ENCODE measurements around the gene SEC31A.
"Not testable (repeated sequence)": the region's sequence is repeated elsewhere in the genome, so short reads cannot be mapped to it uniquely, and the experiment has no call there.

SEC31A gene

GRCh38 chr4:82839624-82840023 is 51.3 kb downstream of the SEC31A start:
- no peak for TF ChIP-seq CTCF (IDR thresholded peaks at IDR 0.05; ENCODE audit: extremely low read depth, insufficient read depth, missing control alignments)
- no peak for DNase-seq (ENCODE audit: low spot score)
- in situ Hi-C loops (cut with MboI; ENCODE audit: low pct_unique_long_range_greater_than_20kb, low sequenced_read_pairs, unreplicated experiment), result no loop called here

GRCh38 chr4:82833696-82834313 is 57.1 kb downstream of the SEC31A start:
- in situ Hi-C loops (cut with MboI; ENCODE audit: low pct_unique_long_range_greater_than_20kb, low sequenced_read_pairs, unreplicated experiment), result no loop called here
- DNase-seq (ENCODE audit: low spot score), result no peak
- no peak for TF ChIP-seq CTCF (IDR thresholded peaks at IDR 0.05; ENCODE audit: extremely low read depth, insufficient read depth, missing control alignments)

- in situ Hi-C loops (cut with MboI; ENCODE audit: low pct_unique_long_range_greater_than_20kb, low sequenced_read_pairs, unreplicated experiment); DNase-seq (ENCODE audit: low spot score): not testable (repeated sequence)
Observed at GRCh38 chr4:82833060-82833459, 57.9 kb downstream of the SEC31A start.

- DNase-seq (ENCODE audit: low spot score), result no peak
- no peak for TF ChIP-seq CTCF (IDR thresholded peaks at IDR 0.05; ENCODE audit: extremely low read depth, insufficient read depth, missing control alignments)
- in situ Hi-C loops (cut with MboI; ENCODE audit: low pct_unique_long_range_greater_than_20kb, low sequenced_read_pairs, unreplicated experiment), result no loop called here
Observed at GRCh38 chr4:82825425-82825824, 65.5 kb downstream of the SEC31A start.

- DNase-seq (ENCODE audit: low spot score), result no peak
- no peak for TF ChIP-seq CTCF (IDR thresholded peaks at IDR 0.05; ENCODE audit: extremely low read depth, insufficient read depth, missing control alignments)
- in situ Hi-C loops (cut with MboI; ENCODE audit: low pct_unique_long_range_greater_than_20kb, low sequenced_read_pairs, unreplicated experiment), result no loop called here
Observed at GRCh38 chr4:82823062-82823461, 67.9 kb downstream of the SEC31A start.

GRCh38 chr4:82820689-82821088 is 70.3 kb downstream of the SEC31A start:
- in situ Hi-C loops (cut with MboI; ENCODE audit: low pct_unique_long_range_greater_than_20kb, low sequenced_read_pairs, unreplicated experiment), result no loop called here
- no peak for TF ChIP-seq CTCF (IDR thresholded peaks at IDR 0.05; ENCODE audit: extremely low read depth, insufficient read depth, missing control alignments)
- no peak for DNase-seq (ENCODE audit: low spot score)

- in situ Hi-C loops (cut with MboI; ENCODE audit: low pct_unique_long_range_greater_than_20kb, low sequenced_read_pairs, unreplicated experiment), result no loop called here
- DNase-seq (ENCODE audit: low spot score), result no peak
- no peak for TF ChIP-seq CTCF (IDR thresholded peaks at IDR 0.05; ENCODE audit: extremely low read depth, insufficient read depth, missing control alignments)
Observed at GRCh38 chr4:82818664-82819662, 72.0 kb downstream of the SEC31A start.

- in situ Hi-C loops (cut with MboI; ENCODE audit: low pct_unique_long_range_greater_than_20kb, low sequenced_read_pairs, unreplicated experiment); DNase-seq (ENCODE audit: low spot score): not testable (repeated sequence)
Observed at GRCh38 chr4:82816874-82817273, 74.1 kb downstream of the SEC31A start.
